Stimulated activated CD8-positive, alpha-beta memory T cell treated with anti-CD3 and anti-CD28 coated beads, Interleukin-4, amount 100 ng/mL, for 1 hour (primary cell): ENCODE data around the gene PDE6A.

Source experiments
- DNase-seq, 2 donors: peaks; one replicate each; pipeline ENCODE4 v3.0.0-alpha.2; 2020; ENCODE audit warnings: low read depth in 2 of 2, low spot score in 1 of 2

PDE6A gene

GRCh38 chr5:149944666-149945065 lies at the start of gene PDE6A:
TSS of gene PDE6A (minus strand) at chr5:149944793. CDS start at chr5:149944673, 120 bp downstream.
- DNase-seq, result no peak

GRCh38 chr5:149993471-149993870 lies 48.9 kb upstream of the PDE6A start:
- no peak for DNase-seq

- DNase-seq, result peak; percentile 2 to 52
Observed at GRCh38 chr5:149990518-149991376, 46.2 kb upstream of the PDE6A start.

- no peak for DNase-seq
Observed at GRCh38 chr5:149988126-149988525, 43.5 kb upstream of the PDE6A start.

- no peak for DNase-seq
Observed at GRCh38 chr5:149982505-149982904, 37.9 kb upstream of the PDE6A start.

GRCh38 chr5:149981206-149981605 lies 36.6 kb upstream of the PDE6A start:
- no peak for DNase-seq

- no peak for DNase-seq
Observed at GRCh38 chr5:149979896-149980295, 35.3 kb upstream of the PDE6A start.

GRCh38 chr5:149975409-149975808 lies 30.8 kb upstream of the PDE6A start:
- no peak for DNase-seq

- no peak for DNase-seq
Observed at GRCh38 chr5:149969181-149969930, 24.8 kb upstream of the PDE6A start.

- no peak for DNase-seq
Observed at GRCh38 chr5:149966946-149967345, 22.4 kb upstream of the PDE6A start.

GRCh38 chr5:149963729-149964128 lies 19.1 kb upstream of the PDE6A start:
- DNase-seq, result no peak

- DNase-seq, result no peak
Observed at GRCh38 chr5:149962601-149963300, 18.2 kb upstream of the PDE6A start.

GRCh38 chr5:149961957-149962409 lies 17.4 kb upstream of the PDE6A start:
- no peak for DNase-seq

- DNase-seq, result no peak
Observed at GRCh38 chr5:149961186-149961685, 16.6 kb upstream of the PDE6A start.

- peak; percentile 77 to 86 for DNase-seq
Observed at GRCh38 chr5:149960272-149961185, 15.9 kb upstream of the PDE6A start, which contains the start of gene SLC26A2. TSS of gene SLC26A2 (plus strand) at chr5:149960758. CDS start at chr5:149977653, 16,895 bp downstream.

- DNase-seq, result peak in 1 of 2 donors; percentile 3
Observed at GRCh38 chr5:149959406-149960236, 15.0 kb upstream of the PDE6A start.

- DNase-seq, result no peak
Observed at GRCh38 chr5:149957855-149958254, 13.3 kb upstream of the PDE6A start.

- no peak for DNase-seq
Observed at GRCh38 chr5:149956685-149957084, 12.1 kb upstream of the PDE6A start.

- DNase-seq, result no peak
Observed at GRCh38 chr5:149954798-149955197, 10.2 kb upstream of the PDE6A start.
